AG04449 (cell line): ENCODE results near the gene UBALD2.
A peak's percentile ranks its signal among the peaks of the same experiment; 100 is the strongest.
"Not testable (repeated sequence)": the region's sequence is repeated elsewhere in the genome, so short reads cannot be mapped to it uniquely, and the experiment has no call there.

ENCODE experiments used
- CTCF ChIA-PET: fragments of 350-600 bp; formaldehyde crosslinking; extraction: SDS; loops from one replicate; lab custom pipeline; 2021; ENCODE audit warnings: antibody characterized with exemption; lab: Yijun Ruan, JAX
- POLR2A ChIA-PET: fragments of 400-600, 350-600 bp; formaldehyde crosslinking; extraction: SDS; loops from one replicate; lab custom pipeline; 2020; ENCODE audit warnings: antibody characterized with exemption, inconsistent platforms; lab: Yijun Ruan, JAX
- DNase-seq: peaks from one replicate; pipeline ENCODE4 v3.0.0-alpha.2; 2010; ENCODE audit warnings: low read depth, low spot score
- H3K4me3 ChIP-seq: 2 replicates; pipeline ENCODE4 v1.5.1; 2011; ENCODE audit warnings: low read depth, mild to moderate bottlenecking, control low read depth, low read length
- TF ChIP-seq, protein P1 (sequence below): IDR thresholded peaks from one replicate; pipeline ENCODE4 v1.5.1; 2011; ENCODE audit warnings: mild to moderate bottlenecking, moderate library complexity, low read length, control low read depth, inconsistent platforms; ENCODE audit not compliant: insufficient read depth; ENCODE audit errors: missing control alignments

The UBALD2 gene

DNA sequence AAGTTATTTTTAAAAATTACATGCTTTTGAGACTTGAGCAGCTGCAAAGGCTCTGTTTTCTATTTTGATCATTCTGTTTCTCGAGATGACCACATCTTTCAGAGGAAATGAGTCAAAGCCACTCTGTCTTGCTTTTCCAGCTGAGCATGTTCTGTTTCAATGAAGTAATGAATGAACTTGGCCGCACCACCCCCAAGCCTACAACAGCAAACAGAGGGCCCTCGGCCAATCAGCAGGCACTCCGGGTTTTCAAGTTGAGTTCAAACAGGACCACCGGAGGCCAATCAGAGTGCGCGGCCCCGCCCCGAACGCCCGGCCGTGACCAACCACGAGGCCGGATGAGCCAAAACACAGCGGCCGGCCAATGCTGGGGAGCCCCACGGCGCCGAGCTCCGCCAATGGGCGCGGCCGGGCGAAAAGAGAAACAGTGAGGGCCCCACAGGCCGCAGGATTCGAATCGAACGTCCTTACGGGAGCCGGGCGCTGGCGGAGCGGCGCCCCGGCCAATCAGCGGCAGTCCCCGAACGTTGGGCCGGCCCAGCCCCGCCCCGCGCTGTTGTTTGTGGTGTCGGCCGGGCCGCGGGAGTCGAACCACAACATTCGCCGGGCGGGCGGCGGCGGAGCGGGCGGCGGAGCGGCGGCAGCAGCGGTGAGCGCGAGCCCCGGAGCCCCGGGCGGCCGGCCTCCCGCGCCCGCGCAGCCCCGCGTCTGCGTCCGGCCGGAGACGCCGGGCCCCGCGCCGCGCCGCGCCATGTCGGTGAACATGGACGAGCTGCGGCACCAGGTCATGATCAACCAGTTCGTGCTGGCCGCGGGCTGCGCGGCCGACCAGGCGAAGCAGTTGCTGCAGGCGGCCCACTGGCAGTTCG is at the start of gene UBALD2:
Gene UBALD2 (plus strand): TSS at position 594 of the 869 bp plus-strand sequence. CDS start 158 bp downstream, at position 752.
- CTCF ChIA-PET, result interaction anchor here (0.6 to 3.9 kb wide), 4 partner anchors 15 to 144 kb away, joined by 3 to 41 read pairs (median 5); no protein-coding TSS in a partner anchor
- peak within 1 kb of the TSS; percentile 79 for H3K4me3 ChIP-seq
- POLR2A ChIA-PET, result interaction anchor here (0.5 to 1.0 kb wide), 6 partner anchors 10 to 460 kb away, joined by 3 to 5 read pairs (median 3); partner anchors contain the start of gene RNF157
- peak; percentile 100 for DNase-seq
- TF ChIP-seq, protein P1, sequence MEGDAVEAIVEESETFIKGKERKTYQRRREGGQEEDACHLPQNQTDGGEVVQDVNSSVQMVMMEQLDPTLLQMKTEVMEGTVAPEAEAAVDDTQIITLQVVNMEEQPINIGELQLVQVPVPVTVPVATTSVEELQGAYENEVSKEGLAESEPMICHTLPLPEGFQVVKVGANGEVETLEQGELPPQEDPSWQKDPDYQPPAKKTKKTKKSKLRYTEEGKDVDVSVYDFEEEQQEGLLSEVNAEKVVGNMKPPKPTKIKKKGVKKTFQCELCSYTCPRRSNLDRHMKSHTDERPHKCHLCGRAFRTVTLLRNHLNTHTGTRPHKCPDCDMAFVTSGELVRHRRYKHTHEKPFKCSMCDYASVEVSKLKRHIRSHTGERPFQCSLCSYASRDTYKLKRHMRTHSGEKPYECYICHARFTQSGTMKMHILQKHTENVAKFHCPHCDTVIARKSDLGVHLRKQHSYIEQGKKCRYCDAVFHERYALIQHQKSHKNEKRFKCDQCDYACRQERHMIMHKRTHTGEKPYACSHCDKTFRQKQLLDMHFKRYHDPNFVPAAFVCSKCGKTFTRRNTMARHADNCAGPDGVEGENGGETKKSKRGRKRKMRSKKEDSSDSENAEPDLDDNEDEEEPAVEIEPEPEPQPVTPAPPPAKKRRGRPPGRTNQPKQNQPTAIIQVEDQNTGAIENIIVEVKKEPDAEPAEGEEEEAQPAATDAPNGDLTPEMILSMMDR, result no peak

DNA sequence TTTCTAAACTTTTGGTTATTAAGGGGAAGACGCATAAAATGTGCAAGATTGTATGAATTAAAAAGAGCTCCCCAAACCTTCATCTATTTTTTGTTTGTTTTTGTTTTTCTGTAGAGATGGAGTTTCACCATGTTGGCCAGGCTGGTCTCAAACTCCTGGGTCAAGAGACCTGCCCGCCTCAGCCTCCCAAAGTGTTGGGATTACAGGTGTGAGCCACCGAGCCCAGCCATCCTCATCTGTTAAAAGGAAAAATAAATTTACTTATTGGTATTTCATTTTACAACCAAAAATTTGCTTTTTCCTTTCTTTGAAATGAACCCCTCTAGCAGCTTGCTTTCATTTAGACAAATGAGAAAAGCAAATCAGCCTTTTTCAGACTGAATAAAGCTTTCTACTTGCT is 48.1 kb upstream of the UBALD2 start:
- CTCF ChIA-PET, result interaction anchor here (0.8 to 3.3 kb wide), 8 partner anchors 9 to 62 kb away, joined by 3 to 13 read pairs (median 4); no protein-coding TSS in a partner anchor
- POLR2A ChIA-PET, result no interaction called here
- no peak for DNase-seq
- TF ChIP-seq, protein P1, result no peak
- no peak overlapping the region for H3K4me3 ChIP-seq

DNA sequence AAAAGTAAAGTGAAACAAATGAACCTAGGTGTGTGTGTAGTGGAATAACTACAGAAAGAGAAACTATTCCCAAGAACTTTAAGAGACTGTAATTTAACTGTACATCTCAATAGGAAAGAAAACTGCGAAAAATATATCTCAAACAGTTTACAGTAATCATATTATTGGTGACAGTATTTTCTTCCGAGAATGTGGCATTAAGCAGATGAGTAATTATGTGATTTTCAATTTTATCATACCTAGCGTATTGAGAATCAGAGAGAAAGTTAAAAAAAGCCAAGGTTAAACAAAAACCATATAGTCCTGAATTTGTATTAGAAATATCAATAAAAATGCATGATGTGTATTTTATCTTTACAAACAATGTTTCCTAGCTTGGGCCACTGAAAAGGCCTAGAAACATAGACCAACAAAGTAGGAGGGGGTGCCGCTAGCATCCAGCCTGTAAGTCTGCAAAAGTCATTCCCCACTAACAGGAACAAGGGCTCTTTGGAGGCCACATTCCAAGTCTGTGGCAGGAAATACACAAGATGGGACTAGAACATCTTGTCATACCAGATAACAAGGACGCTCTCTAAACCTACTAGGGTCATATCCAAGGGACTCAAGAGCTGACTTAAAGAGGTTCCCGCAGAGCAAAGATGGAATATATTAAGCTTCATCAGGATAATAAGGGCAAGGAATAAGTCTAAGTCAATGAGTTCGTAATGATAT is 45.3 kb upstream of the UBALD2 start:
- CTCF ChIA-PET, result interaction anchor here (1.3 to 1.5 kb wide), 3 partner anchors 13 to 39 kb away, joined by 5 to 6 read pairs (median 6); no protein-coding TSS in a partner anchor
- no peak overlapping the region for H3K4me3 ChIP-seq
- TF ChIP-seq, protein P1, result no peak
- POLR2A ChIA-PET, result no interaction called here
- no peak for DNase-seq

DNA sequence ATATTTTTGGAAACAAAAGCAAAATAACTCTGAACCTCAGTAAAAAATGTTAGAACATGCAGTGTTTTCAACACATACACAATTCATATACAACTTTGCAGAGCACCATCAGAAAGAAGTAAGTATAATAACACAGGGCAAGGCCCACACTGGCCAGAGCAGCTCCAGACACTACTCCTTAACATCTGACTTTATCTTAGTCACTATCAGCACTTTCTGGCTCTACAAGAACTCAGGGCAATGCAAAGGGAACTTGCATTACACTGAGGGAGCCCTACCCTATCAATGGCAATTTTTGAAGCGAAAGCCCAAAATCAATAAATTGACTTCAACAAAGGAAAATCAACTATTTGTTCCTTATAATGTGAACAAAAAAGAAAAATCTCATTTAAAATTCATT is 41.3 kb upstream of the UBALD2 start:
- TF ChIP-seq, protein P1, result no peak
- H3K4me3 ChIP-seq, result no peak overlapping the region
- POLR2A ChIA-PET, result no interaction called here
- no peak for DNase-seq
- CTCF ChIA-PET, result interaction anchor here (1.1 kb wide), 1 partner anchor 42 kb away, joined by 3 read pairs; no protein-coding TSS in a partner anchor

DNA sequence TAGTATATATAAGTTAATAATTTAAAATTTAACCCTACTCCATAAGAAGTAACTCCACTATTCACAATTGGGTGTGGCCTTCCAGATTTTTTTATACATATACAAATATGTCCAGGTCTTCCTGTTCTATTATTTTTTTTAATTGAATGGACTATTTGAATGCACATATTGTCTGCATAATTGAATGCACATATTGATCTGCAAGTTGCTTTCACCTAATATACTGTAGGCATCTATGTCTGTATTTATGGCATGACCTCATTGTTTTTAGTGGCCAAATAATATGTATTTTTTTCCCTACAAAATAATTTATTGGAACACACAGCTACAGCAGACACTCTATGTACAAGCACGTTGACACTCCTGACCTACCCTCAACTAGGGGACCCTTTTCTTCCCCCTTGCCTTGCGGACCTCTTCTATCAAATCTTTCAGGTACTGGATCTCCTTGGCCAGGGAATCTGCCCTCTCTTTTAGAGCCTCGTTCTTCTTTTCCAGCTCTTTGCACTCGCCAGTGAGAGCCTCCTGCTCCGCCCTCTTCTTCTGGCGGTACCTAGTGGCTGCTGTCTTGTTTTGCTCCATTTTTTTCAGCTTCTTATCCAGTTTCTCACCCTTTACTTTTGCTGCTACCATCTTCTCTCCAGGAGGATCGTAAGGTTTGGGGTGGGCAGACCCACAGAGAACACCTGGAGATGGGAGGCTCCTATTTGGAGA is 39.6 kb upstream of the UBALD2 start:
- DNase-seq, POLR2A ChIA-PET, H3K4me3 ChIP-seq: not testable (repeated sequence)
- CTCF ChIA-PET, result interaction anchor here (1.2 kb wide), 1 partner anchor 9 kb away, joined by 4 read pairs; no protein-coding TSS in a partner anchor

DNA sequence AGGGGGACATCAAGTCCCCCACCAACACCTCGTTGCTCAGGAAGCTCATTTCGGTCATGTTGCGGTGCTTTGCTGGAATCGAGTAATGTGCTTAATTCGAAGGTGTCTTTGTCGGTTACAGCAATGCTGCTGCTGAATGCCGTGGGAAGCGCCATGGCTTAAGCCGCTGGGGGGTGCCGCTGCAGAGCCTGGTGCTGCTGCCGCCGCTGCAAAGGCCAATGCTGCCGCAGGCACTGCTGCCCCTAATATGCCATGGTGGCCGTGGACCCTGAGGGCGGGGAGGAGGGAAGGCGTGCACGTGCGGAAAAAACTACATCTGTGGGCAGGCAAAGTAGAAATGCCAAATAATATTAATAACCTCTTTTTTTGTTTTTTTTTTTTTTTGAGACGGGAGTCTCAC is 38.4 kb upstream of the UBALD2 start:
- CTCF ChIA-PET, H3K4me3 ChIP-seq, DNase-seq, POLR2A ChIA-PET: not testable (repeated sequence)
